HepG2 (cell line): ENCODE data around the gene COBL. TPM values are rescaled to one million over a fixed set of nuclear protein-coding genes. Genes with fewer than 3 reads are reported as not detected.

Experiments used
- ATM ChIP-seq: fragments of 450-650 bp; IDR thresholded peaks from 2 replicates; pipeline ENCODE4 v1.7.1; 2017; ENCODE audit warnings: mild to moderate bottlenecking, borderline replicate concordance
- CBX5 ChIP-seq: sonication (generic); formaldehyde crosslinking; IDR thresholded peaks from 2 replicates; pipeline ENCODE4 v1.4.0; 2020; ENCODE audit warnings: missing genetic modification reagents, borderline replicate concordance
- IKZF4 ChIP-seq: sonication (generic); formaldehyde crosslinking; IDR thresholded peaks from 2 replicates; pipeline ENCODE4 v1.5.1; 2020; ENCODE audit warnings: borderline replicate concordance, mild to moderate bottlenecking, low read depth, missing genetic modification reagents; ENCODE audit errors: not compliant biosample characterization
- NCOA5 ChIP-seq: sonication (generic); formaldehyde crosslinking; IDR thresholded peaks from 2 replicates; pipeline ENCODE4 v1.4.0; 2020; ENCODE audit warnings: missing genetic modification reagents
- NCOR1 ChIP-seq: fragments of 200-600 bp; sonication (generic); IDR thresholded peaks from 2 replicates; pipeline ENCODE4 v1.7.0; 2017; ENCODE audit warnings: antibody characterized with exemption, low read length, borderline replicate concordance
- NRL ChIP-seq: sonication (generic); formaldehyde crosslinking; IDR thresholded peaks from 2 replicates; pipeline ENCODE4 v1.5.0; 2020; ENCODE audit warnings: missing genetic modification reagents, mild to moderate bottlenecking, moderate library complexity, borderline replicate concordance
- RBFOX2 ChIP-seq: fragments of 200-400 bp; formaldehyde crosslinking; IDR thresholded peaks from 2 replicates; pipeline ENCODE4 v1.6.1; 2017; ENCODE audit warnings: low read depth, mild to moderate bottlenecking, low read length
- TAF15 ChIP-seq: fragments of 200-400 bp; formaldehyde crosslinking; IDR thresholded peaks from one replicate; pipeline ENCODE4 v1.6.1; 2018; ENCODE audit warnings: mild to moderate bottlenecking, low read depth, low read length; ENCODE audit not compliant: poor library complexity, severe bottlenecking
- ZBTB20 ChIP-seq: sonication (generic); formaldehyde crosslinking; IDR thresholded peaks from 2 replicates; pipeline ENCODE4 v1.8.1; 2023; ENCODE audit warnings: missing genetic modification reagents, low read depth, mild to moderate bottlenecking, borderline replicate concordance
- ZBTB7A ChIP-seq: sonication (generic); formaldehyde crosslinking; IDR thresholded peaks from 2 replicates; pipeline ENCODE4 v1.8.0; 2022; ENCODE audit warnings: mild to moderate bottlenecking, missing genetic modification reagents
- ZNF260 ChIP-seq: sonication (generic); formaldehyde crosslinking; IDR thresholded peaks from 2 replicates; pipeline ENCODE4 v1.4.0; 2020; ENCODE audit warnings: missing genetic modification reagents, low read depth, mild to moderate bottlenecking, borderline replicate concordance
- ZNF431 ChIP-seq: sonication (generic); formaldehyde crosslinking; IDR thresholded peaks from 2 replicates; pipeline ENCODE4 v1.9.0; 2022; ENCODE audit warnings: missing genetic modification reagents, low read depth, mild to moderate bottlenecking, borderline replicate concordance
- ZNF546 ChIP-seq: sonication (generic); formaldehyde crosslinking; conservative IDR thresholded peaks from 2 replicates; pipeline ENCODE4 v1.8.1; 2023; ENCODE audit warnings: mild to moderate bottlenecking, missing genetic modification reagents
- polyA plus RNA-seq, 8 experiments: library from polyadenylated mRNA; depleted of rRNA in 3 of 8; stranded (reverse) in 7 of 8; unstranded in 1 of 8; fragments of >200 nt; fragmentation: Illumina TruSeq in 4 of 8; extraction: Trizol in 4 of 8; gene quantifications; 2 replicates each; pipeline versions ENCODE4 v1.2.1 to v1.2.3, GENCODE V29; 2011 to 2016; ENCODE audit warnings: low read depth in 4 of 8, missing spikeins in 1 of 8, mixed read lengths in 1 of 8; ENCODE audit not compliant: insufficient read depth in 1 of 8
- total RNA-seq, 5 experiments: library from RNA; depleted of rRNA; stranded (reverse); fragments of >200 nt; fragmentation: Illumina TruSeq; extraction: Trizol; gene quantifications; 2 replicates each; pipeline ENCODE4 v1.2.3, GENCODE V29; 2016; ENCODE audit warnings: low read depth in 1 of 5
- TF ChIP-seq, protein P1 (sequence below): IDR thresholded peaks from 2 replicates; pipeline ENCODE4 v1.6.1; 2016; ENCODE audit warnings: missing compliant biosample characterization, missing genetic modification reagents, borderline replicate concordance
- TF ChIP-seq, protein P2 (sequence below): IDR thresholded peaks from 2 replicates; pipeline ENCODE4 v1.6.1; 2016; ENCODE audit warnings: low read depth
- TF ChIP-seq, protein P3 (sequence below): IDR thresholded peaks from 2 replicates; pipeline ENCODE4 v1.6.1; 2016; ENCODE audit warnings: mild to moderate bottlenecking
- TF ChIP-seq, protein P4 (sequence below): sonication (generic); formaldehyde crosslinking; IDR thresholded peaks from 2 replicates; pipeline ENCODE4 v1.4.0; 2020; ENCODE audit warnings: mild to moderate bottlenecking, missing genetic modification reagents
- TF ChIP-seq, protein P5 (sequence below): sonication (generic); formaldehyde crosslinking; IDR thresholded peaks from 2 replicates; pipeline ENCODE4 v1.8.1; 2023; ENCODE audit warnings: mild to moderate bottlenecking, missing genetic modification reagents
- TF ChIP-seq, protein P6 (sequence below): sonication (generic); formaldehyde crosslinking; IDR thresholded peaks from 2 replicates; pipeline ENCODE4 v1.5.0; 2020; ENCODE audit warnings: mild to moderate bottlenecking, missing genetic modification reagents, moderate library complexity

Gene COBL
- total and polyA plus RNA-seq, 2 of the 13 experiments (the other 11 are each of a cell fraction or from before 2014, with no cell fraction given), result 3.8 to 4.9 TPM

DNA sequence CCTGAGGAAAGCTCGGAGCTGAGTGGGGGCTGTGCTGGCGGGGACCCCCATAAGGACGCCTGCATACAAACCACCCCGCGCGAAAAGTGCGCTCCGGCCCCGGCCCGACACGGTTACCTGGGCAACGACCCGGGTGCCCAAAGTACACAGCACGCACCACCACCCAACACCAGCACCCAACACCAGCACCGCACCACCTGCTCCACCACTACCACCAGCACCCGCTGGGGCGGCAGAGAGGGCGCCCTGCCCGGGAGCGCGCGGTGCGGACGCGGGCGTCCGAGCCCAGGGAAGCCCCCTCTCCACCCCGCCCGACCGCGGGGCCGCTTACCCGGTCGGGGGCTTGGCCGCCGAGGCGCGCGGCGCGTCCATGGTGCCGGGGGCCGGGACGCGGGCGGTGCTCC is 345 bp downstream of the COBL start (continued):
- TF ChIP-seq, protein P1, sequence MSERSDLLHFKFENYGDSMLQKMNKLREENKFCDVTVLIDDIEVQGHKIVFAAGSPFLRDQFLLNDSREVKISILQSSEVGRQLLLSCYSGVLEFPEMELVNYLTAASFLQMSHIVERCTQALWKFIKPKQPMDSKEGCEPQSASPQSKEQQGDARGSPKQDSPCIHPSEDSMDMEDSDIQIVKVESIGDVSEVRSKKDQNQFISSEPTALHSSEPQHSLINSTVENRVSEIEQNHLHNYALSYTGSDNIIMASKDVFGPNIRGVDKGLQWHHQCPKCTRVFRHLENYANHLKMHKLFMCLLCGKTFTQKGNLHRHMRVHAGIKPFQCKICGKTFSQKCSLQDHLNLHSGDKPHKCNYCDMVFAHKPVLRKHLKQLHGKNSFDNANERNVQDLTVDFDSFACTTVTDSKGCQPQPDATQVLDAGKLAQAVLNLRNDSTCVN (CRISPR knock-in tag), result no peak
- TF ChIP-seq ZNF431, result no peak
- no peak for TF ChIP-seq CBX5 (CRISPR knock-in tag)
- TF ChIP-seq RBFOX2, result peak; percentile 66
- TF ChIP-seq, protein P2, sequence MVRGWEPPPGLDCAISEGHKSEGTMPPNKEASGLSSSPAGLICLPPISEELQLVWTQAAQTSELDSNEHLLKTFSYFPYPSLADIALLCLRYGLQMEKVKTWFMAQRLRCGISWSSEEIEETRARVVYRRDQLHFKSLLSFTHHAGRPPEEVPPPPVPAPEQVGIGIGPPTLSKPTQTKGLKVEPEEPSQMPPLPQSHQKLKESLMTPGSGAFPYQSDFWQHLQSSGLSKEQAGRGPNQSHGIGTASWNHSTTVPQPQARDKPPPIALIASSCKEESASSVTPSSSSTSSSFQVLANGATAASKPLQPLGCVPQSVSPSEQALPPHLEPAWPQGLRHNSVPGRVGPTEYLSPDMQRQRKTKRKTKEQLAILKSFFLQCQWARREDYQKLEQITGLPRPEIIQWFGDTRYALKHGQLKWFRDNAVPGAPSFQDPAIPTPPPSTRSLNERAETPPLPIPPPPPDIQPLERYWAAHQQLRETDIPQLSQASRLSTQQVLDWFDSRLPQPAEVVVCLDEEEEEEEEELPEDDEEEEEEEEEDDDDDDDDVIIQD (CRISPR knock-in tag), result no peak
- TF ChIP-seq TAF15, result peak; percentile 36
- TF ChIP-seq ATM, result no peak
- no peak for TF ChIP-seq NCOR1
- TF ChIP-seq, protein P3, sequence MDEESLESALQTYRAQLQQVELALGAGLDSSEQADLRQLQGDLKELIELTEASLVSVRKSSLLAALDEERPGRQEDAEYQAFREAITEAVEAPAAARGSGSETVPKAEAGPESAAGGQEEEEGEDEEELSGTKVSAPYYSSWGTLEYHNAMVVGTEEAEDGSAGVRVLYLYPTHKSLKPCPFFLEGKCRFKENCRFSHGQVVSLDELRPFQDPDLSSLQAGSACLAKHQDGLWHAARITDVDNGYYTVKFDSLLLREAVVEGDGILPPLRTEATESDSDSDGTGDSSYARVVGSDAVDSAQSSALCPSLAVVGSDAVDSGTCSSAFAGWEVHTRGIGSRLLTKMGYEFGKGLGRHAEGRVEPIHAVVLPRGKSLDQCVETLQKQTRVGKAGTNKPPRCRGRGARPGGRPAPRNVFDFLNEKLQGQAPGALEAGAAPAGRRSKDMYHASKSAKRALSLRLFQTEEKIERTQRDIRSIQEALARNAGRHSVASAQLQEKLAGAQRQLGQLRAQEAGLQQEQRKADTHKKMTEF, result no peak
- no peak for TF ChIP-seq IKZF4 (CRISPR knock-in tag)
- TF ChIP-seq, protein P4, sequence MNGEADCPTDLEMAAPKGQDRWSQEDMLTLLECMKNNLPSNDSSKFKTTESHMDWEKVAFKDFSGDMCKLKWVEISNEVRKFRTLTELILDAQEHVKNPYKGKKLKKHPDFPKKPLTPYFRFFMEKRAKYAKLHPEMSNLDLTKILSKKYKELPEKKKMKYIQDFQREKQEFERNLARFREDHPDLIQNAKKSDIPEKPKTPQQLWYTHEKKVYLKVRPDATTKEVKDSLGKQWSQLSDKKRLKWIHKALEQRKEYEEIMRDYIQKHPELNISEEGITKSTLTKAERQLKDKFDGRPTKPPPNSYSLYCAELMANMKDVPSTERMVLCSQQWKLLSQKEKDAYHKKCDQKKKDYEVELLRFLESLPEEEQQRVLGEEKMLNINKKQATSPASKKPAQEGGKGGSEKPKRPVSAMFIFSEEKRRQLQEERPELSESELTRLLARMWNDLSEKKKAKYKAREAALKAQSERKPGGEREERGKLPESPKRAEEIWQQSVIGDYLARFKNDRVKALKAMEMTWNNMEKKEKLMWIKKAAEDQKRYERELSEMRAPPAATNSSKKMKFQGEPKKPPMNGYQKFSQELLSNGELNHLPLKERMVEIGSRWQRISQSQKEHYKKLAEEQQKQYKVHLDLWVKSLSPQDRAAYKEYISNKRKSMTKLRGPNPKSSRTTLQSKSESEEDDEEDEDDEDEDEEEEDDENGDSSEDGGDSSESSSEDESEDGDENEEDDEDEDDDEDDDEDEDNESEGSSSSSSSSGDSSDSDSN (CRISPR knock-in tag), result no peak
- TF ChIP-seq ZBTB7A, result no peak
- 0 out of 2 replicates have a peak, but pooled peaks have one; percentile 29 for TF ChIP-seq NRL (CRISPR knock-in tag)
- TF ChIP-seq, protein P5, sequence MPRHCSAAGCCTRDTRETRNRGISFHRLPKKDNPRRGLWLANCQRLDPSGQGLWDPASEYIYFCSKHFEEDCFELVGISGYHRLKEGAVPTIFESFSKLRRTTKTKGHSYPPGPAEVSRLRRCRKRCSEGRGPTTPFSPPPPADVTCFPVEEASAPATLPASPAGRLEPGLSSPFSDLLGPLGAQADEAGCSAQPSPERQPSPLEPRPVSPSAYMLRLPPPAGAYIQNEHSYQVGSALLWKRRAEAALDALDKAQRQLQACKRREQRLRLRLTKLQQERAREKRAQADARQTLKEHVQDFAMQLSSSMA (CRISPR knock-in tag), result 0 out of 2 replicates have a peak, but pooled peaks have one; percentile 30
- TF ChIP-seq NCOA5, result no peak
- TF ChIP-seq ZNF546, result no peak
- TF ChIP-seq ZBTB20 (CRISPR knock-in tag), result no peak
- no peak for TF ChIP-seq ZNF260 (CRISPR knock-in tag)
- TF ChIP-seq, protein P6, sequence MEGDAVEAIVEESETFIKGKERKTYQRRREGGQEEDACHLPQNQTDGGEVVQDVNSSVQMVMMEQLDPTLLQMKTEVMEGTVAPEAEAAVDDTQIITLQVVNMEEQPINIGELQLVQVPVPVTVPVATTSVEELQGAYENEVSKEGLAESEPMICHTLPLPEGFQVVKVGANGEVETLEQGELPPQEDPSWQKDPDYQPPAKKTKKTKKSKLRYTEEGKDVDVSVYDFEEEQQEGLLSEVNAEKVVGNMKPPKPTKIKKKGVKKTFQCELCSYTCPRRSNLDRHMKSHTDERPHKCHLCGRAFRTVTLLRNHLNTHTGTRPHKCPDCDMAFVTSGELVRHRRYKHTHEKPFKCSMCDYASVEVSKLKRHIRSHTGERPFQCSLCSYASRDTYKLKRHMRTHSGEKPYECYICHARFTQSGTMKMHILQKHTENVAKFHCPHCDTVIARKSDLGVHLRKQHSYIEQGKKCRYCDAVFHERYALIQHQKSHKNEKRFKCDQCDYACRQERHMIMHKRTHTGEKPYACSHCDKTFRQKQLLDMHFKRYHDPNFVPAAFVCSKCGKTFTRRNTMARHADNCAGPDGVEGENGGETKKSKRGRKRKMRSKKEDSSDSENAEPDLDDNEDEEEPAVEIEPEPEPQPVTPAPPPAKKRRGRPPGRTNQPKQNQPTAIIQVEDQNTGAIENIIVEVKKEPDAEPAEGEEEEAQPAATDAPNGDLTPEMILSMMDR, result peak; percentile 13; the same call in 1 of the 2 replicates
